Activated naive CD4-positive, alpha-beta T cell (primary cell): ENCODE measurements around the gene DNAH8.
"Not testable (repeated sequence)": the region's sequence is repeated elsewhere in the genome, so short reads cannot be mapped to it uniquely, and the experiment has no call there.

Source experiments
- DNase-seq, 4 experiments: peaks; one replicate each; lab custom pipeline; 2025; lab: John Stamatoyannopoulos, UW

DNAH8 gene

DNA sequence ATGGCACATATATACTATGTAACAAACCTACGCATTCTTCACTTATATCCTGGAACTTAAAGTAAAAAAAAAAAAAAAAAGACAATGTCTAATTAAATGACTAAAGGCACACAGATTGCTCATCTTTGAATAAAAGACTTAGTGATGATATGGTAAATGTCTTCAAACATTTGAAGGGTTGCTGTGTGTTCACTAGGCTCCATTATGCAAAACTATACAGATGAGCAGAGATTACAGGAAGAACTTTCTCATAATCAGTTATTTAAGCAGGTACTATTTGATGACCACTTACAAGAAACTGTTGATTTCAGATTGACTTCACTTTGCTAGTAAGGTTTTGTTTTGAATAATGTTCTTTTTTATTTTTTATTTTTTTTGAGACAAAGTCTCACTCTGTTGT, 34.4 kb downstream of the DNAH8 start:
- no peak for DNase-seq

DNA sequence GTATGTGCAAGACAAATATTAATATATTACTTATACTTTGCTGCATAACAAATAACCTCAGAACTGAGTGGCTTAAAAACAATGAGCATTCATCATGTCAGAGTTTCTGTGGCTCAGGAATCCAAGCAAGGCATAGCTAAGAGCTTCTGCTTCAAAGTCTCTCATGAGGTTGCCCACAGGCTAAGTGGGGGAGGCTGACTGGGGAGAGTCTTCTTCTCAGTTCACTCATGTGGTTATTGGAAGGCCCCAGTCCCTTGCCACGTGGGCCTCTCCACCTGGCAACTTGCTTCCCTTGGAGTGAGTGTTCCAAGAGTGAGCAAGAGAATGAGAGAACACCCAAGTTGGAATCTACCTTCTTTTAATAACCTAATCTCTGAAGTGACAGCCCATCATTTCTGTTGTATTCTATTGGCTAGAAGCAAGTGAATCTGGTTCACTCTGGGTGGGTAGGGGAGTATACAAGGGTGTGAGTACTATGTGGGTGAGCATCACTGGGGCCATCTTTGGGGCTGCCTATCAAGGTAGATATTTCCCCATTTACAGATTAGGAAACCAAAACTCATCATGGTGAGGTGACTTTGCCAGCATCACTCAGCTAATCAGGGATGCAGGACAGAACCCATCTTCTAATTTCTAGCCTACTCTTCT, 36.0 kb downstream of the DNAH8 start:
- no peak for DNase-seq

DNA sequence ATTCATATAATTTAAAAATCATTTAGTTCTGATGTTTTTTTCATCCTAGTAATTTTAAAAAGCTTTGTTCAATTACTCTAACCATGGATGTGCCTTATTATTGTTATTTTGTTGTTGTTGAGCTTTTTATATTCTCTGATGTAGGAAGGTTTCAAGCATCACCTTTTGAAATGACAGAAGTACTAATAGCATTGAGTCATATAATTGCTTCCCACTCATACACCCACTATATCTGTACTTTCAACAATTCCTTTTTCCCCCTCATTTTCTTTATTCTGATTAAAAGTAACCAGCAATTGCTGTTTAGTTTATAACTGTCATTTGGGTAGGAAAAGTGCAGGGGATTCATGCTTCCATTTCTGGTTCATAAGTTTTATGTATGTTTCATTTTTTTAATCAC, 38.6 kb downstream of the DNAH8 start:
- DNase-seq = no peak

DNA sequence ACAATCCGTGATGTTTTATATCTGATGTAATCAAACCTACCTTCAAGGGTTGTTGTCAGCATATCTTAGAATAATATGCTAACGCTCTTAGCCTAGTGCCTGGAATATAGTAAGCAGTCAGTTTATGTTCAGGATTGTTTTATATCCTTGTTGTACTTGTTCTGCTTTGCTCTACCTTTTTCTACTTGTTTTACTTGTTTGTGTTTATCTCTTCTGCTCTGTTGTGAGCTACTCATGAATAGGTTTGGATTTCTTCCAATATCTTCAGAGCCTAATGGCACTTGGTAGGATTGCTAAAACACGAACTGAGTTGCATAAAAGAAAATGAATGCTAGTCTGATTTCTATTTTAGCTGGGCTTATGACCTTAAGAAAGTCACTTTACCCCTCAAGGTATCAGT, 40.1 kb downstream of the DNAH8 start:
- no peak for DNase-seq

DNA sequence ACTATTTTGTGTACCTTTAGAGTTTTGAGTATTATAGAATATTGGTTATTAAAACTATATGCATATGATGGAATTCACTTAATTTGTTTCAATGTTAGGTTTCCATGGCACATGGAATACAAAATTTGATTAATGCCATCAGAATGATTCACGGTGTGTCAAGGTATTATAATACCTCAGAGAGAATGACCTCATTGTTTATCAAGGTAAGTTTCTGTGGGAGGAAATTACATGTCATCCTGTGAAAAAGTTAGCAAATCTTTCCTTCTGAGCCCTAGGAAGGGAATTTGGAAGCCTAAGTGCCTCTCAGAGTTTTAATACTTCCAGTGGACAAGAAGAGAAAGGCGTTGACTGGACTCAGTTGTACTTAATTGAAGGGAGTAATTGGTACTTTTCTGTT, 40.8 kb downstream of the DNAH8 start:
- no peak for DNase-seq

DNA sequence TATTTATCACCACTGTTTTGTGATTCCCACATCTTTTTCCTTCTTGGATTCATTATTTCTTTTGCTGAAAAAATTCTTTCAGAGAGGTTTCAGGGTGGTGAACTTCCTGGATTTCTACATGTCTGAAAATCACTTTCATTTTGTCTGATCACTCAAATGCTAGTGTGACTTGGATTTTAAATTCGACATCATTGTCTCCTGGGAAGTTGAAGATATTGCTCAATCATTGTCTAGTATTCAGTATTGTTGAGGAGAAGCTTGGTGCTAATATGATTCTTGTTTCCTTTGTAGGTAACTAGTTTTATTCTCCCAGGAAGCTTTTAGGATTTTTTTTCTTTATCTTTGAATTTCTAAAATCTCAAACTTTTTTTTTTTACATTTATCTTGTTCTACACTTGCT, 45.0 kb downstream of the DNAH8 start:
- no peak for DNase-seq

DNA sequence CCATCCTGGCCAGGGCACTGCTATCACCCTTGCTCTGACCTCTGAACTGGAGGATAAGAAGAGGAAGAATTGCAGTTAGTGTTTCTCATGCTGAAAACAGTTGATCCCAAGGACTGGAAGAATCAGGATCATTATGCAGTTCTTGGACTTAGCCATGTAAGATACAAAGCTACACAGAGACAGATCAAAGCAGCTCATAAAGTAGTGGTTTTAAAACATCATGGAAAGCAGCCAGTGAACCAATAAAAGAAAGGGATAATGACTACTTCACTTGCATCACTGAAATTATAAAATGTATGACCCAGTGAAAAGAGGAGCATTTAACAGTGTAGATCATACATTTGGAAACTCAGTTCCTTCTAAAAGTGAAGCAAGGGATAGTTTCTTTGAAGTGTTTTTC, 47.7 kb downstream of the DNAH8 start:
- DNase-seq = no peak

DNA sequence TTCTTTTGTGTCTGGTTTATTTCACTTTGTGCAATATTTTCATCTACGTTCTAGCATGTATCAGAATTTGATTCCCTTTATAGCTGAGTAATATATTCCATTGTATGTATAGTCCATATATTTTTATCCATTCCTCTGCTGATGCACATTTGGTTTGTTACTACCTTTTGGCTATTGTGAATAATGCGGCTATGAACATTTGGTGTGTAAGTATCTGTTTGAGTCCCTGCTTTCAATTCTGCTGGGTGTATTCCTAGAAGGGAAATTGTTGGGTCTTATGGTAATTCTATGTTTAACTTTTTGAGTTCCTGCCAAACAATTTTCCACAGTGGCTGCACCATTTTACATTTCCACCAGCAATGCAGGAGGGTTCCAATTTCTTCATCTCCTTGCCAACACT, 52.4 kb downstream of the DNAH8 start:
- no peak for DNase-seq

DNA sequence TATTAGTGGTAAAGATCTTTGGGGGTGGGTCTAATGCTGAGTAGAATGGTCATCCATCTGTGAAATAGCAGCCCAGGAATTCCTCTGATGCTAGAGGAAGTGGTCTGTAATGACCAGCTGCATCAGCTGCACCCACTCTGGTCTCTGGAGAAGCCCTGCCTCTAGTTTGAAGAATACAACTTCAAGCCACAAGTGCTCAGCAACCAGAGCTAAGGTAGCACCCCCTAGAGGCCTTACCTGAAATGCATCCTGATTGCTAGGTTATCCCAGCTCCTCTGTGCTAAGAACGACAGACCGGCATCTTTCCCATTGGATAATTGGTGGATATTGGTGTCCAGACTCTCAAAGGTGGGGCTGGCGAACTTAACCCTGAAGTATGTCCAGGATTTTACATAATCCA, 58.2 kb downstream of the DNAH8 start:
- no peak for DNase-seq

DNA sequence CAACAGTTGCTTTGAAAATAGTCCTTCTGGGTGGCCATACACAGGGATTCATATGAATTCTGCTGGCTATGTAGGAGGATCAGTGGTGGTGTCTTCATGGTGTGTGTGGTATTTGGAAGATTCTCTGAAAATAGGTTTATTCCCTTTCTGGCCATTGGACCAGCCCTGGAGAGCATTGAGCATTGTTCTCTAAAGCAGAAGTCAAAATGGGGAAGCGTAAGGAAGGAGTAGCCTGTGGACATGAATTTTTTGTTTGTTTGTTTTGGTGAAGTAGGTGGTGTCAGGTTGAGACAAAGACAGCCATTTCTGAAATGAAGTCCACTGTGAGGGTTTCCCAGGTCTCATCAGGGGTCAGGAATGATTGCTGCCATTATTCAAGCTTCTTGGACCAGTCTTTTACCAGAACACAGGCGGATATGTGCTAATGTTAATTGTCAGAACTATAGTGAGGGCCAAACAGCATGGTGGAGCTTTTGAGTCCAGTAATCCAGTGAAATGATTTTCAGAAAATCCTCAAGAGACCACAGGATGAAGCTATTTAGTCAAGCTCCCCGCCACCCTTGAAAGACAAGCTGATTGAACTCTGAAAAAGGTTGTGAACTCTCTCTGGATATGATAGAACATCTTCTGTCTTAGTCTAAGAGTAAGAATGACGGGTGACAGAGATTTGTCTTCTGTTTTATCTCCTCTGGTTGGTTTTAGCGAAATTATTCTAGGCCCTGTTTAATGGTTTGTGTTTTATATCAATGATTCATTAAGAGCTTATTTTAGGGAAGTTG, 60.0 kb downstream of the DNAH8 start:
- no peak for DNase-seq

DNA sequence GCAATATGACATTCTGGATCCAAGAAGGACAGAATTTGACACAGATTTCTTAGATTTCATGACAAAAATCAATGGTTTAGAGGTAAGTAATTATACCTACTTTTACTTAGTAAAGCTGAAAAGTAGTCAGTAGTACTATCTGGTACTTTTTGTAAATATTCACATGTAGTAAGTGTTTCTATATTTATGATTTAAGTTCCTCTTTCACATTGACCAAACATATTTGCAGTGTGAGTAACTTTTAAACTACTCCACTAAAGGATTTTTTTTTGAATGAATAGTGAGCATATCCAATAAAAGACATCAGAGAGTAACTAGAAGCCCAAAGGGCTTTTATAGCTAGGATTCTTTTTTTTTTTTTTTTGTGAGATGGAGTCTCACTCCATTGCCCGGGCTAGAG, 60.8 kb downstream of the DNAH8 start:
- no peak for DNase-seq

DNA sequence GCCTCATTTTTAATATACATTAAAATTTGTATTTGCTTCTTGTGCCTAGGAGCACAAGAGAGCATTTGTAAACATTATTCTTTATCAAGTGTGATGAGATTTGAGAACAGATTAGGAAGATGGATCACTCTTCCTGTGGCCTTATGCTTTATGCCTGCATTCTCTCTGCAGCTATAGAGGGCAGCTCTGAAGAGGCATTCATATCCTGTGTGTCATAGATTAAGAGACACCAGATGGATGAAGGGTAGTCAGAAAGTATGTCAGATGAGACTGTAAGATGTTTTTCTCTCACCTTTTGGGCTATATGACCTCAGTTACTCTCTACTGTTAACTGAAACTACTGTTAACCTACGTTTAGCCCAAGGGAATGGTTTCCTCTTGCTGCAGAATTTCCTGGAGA, 61.4 kb downstream of the DNAH8 start:
- no peak for DNase-seq

DNA sequence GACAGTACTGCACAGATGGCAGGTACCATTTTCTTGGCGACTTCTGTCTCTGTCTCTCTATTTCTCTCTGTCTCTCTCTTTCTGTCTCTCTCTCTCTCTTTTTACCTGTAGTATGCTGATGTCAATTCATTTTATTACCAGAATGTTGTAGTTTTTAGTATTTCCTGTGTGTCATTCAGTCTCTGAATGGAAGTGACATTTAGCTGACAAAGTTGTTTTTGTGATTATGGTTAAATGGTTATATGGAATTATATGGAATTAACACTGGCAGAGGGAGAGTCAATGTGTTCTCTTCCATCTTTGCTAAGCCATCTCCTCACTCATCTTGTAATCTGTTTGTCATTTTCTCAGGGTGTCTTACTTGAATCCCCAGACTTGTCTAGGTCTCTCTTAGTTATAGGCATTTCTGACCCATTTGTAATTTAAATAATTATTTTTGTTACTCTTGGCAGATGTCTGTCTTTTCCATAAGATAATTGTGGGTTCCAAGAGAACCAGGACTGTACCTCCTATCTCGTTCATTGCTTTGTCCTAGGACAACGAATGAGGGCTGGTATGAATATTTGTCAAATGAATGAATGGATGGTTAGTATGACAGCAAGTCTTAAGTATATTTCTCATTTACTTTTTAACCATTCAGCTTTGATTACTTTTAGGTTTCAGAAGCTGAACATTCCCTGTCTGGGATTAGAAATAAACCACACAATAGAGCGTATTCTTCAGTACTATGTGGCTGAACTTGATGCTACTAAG, 64.4 kb downstream of the DNAH8 start:
- no peak for DNase-seq

DNA sequence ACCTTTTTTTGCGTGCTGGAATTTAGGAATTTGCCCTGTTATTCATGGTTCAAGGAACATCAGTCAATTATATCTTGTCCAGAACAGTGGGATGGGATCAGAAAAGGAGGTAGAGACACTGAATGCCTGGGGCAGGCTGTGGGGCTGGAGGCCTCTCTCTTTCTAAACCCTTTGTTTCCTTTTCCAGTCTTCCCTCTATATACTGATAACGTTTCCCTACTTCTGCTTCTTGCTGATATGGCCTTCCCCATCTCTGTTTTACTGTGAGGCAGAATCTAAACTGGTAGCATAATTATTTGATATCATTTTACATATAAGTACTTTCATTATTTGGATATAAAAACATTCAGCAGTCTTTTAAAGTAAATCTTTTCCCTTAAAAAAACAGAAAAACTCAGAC, 67.5 kb downstream of the DNAH8 start:
- no peak for DNase-seq

DNA sequence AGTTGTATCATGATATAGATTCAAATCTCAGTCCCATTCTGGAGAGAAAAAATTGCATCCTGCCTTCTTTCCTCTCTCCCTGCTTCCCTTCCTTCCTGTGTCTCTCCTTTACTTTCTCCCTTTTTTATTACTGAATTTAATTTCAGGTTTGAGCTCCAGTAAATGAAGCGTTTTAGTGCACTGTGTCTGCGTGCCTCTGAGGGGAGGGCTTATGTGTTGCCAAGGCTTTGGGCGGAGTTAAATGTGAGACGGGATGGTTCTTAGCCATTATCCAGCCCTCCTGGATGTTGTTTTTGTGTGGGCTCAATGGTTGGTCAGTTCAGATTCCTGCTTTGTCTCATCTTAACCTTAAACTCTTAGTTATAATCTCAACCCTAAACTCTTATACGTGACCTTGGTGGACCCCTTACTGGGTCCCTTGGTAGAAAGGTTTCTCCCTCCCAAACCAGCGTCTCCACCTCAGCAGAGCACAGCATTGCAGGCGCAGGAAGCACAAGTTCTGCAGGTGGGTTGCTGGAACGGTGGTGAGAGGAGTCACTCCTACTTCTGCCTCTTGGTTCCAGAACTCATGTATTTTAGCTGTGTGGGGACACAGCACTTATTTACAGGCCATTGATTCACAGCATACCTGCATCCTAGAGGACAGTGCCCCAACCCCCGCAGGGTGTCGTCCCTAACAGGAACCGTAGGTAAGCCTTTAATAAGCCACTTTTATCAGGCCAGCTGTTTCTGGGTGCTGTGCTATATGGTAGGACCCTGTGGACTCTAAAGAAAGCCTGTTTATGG, 68.5 kb downstream of the DNAH8 start:
- no peak for DNase-seq

DNA sequence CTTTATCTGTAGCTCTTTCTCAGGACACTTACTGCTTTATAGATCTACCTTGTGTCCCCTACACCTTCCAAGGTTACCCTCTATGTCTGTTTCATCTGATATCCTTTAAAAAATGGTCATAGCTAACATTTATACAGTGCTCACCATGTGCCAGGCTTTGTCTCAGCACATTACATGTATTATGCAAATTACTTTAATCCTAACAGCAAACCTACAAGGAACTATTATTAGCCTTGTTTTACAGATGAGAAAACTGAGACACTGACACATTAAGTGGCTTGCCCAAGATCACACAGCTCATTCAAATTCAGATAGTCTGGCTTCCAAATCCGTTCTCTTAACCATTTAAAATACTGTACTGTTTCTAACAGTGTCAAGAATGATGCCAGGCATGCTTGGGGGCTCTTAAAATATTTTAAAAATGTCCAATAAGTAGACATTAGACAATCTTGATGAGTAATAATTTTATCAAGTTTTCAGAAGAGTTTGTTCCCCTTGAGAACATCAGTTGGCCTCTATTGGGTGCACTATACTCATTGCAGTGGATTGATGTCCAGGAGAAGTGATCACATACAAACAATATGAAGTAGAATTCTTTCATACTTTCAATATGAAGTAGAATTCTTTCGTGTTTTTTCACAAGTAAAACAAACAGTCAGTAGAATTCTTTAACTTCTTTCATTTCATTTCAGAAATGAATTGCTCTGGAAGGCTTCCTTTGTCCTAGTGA, 69.6 kb downstream of the DNAH8 start:
- DNase-seq = no peak

DNA sequence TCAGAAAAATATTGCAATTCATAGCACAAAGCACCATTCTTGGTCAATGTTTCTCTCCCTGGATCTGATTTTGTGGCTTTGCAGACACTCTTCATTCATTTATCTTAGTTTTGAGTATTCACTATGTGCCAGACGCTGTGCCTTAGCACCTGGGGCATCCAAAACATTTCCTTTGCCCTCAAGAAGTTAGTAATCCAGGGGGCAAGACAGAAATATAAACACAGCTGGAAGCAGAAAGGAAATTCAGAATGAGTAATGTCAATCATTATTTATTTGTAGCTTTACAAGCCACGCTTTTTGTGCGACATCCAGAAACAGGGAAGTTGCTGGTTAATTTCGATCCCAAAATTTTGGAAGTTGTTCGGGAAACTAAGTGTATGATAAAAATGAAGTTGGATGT, 71.4 kb downstream of the DNAH8 start:
- no peak for DNase-seq

DNA sequence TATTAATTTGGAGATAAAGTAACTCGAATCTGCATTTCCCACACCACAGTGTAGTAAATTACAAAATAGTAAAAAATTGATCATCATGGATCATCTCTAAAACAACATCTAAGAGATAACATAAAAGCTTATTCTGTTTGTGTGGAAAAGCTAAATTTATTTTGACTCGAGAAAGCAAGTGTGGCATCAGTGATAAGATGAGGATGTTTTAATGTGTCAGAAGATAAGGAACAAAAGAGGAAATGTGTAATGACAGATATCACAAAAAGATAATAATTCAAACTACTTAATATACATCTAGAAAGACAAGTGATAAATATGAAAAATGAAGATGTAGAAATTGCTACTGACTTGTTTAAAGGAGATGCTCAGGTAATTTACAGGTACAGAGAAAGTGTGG, 74.1 kb downstream of the DNAH8 start:
- no peak for DNase-seq

DNA sequence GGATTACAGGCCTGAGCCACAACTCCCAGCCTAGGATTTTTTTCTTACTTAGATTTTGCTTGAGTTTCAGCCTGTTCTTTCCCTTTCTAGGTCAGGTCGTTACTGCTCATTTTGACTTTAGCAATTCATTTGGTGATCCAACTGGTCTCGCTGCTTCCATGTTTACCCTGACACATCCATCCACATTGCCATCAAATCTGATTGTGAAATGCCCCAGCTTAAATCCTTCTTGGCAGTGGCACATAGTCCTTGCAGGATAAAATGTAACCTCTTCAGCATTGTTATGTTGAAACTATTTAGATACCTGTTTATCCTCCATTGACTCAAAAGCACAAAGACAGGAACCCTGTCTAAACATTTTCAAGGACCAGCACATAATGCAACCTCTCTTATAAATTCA, 77.2 kb downstream of the DNAH8 start:
- no peak for DNase-seq

DNA sequence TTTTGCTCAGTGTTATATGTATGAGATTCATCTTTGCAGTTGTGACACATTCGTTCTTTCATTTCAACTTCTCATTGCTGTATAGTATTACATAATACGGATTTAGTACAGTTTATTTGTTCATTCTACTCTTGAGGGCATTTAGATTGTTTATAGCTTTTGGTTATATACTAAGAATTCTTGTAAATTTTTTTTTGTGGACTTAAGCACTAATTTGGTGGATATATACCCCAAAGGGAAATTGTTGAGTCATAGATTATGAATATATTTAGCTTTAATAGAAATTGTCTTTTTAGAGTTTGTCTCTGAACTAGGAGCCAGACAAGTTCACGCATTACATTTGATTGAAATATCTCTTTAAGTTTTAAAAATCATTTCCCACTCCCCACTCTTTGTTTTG, 79.6 kb downstream of the DNAH8 start:
- DNase-seq = no peak

DNA sequence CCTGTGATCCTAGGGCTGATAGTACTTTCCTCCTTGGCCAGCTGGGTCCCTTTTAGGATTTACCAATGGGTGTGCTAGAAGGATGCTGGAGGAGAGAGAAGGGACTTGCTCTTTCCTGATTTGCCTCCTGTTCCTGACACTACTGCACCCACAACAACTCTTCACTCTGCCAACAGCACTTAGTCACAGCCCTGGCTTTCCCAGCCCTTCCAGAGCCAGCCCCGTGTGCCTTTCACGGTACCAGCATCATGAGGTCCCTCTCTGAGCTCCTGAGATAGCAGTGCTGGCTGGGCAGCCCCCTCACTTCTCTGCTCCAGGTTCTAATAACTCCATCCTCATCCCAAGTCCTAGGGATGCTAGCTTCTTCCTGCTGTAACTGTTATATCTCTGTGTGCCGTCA, 80.9 kb downstream of the DNAH8 start:
- DNase-seq = no peak

DNA sequence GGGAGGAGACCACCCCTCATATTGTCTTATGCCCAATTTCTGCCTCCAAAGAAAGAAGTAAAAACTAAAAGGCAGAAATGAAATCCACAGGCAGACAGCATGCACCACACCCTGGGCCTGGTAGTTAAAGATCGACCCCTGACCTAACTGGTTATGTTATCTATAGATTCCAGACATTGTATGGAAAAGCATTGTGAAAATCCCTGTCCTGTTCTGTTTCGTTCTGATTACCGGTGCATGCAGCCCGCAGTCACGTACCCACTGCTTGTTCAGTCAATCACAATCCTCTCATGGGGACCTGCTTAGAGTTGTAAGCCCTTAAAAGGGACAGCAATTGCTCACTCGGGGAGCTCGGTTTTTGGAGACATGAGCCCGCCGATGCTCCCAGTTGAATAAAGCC, 81.3 kb downstream of the DNAH8 start:
- DNase-seq = not testable (repeated sequence)
